H1 (cell line): Measurements from ENCODE around the gene MPV17. TPM values are rescaled to one million over a fixed set of nuclear protein-coding genes. Genes with fewer than 3 reads are reported as not detected.

ENCODE experiments used
- CTCF ChIA-PET: fragments of 300-600 bp; sonication (Branson Sonifier 250); formaldehyde crosslinking; loops from one replicate; lab custom pipeline; 2021; ENCODE audit not compliant: partially characterized antibody; lab: Charles Lee
- POLR2A ChIA-PET: fragments of 300-600 bp; sonication (Branson Sonifier 250); formaldehyde crosslinking; loops from one replicate; lab custom pipeline; 2021; ENCODE audit warnings: inconsistent platforms; ENCODE audit not compliant: partially characterized antibody; lab: Charles Lee
- DNase-seq, 2 experiments: peaks; one replicate each; pipeline versions ENCODE4 v3.0.0 to v3.0.0-alpha.2; 2010 to 2022; ENCODE audit warnings: low spot score in 2 of 2, low read depth in 1 of 2, mixed read lengths in 1 of 2
- FAIRE-seq: peaks from 2 replicates; lab custom pipeline; 2011; peaks lifted over from hg19 to GRCh38; lab: Jason Lieb, UNC
- H2AFZ ChIP-seq: 2 replicates; pipeline ENCODE4 v1.8.1; 2012; ENCODE audit warnings: low read length, inconsistent platforms
- H2AK5ac ChIP-seq: 2 replicates; pipeline ENCODE4 v1.6.1; 2013; ENCODE audit warnings: low read depth, low read length
- H2BK120ac ChIP-seq: replicated peaks from 2 replicates; pipeline ENCODE3; 2013; ENCODE audit warnings: low read depth, low read length, inconsistent platforms
- H2BK12ac ChIP-seq: 2 replicates; pipeline ENCODE4 v1.6.1; 2013; ENCODE audit warnings: low read depth, low read length
- H2BK15ac ChIP-seq: 2 replicates; pipeline ENCODE4 v1.6.1; 2013; ENCODE audit warnings: low read length
- H2BK20ac ChIP-seq: 2 replicates; pipeline ENCODE4 v1.6.1; 2013; ENCODE audit warnings: low read length
- H2BK5ac ChIP-seq: 2 replicates; pipeline ENCODE4 v1.6.1; 2013; ENCODE audit warnings: low read depth, low read length
- H3K14ac ChIP-seq: 2 replicates; pipeline ENCODE4 v1.6.1; 2013; ENCODE audit warnings: inconsistent platforms; ENCODE audit not compliant: insufficient read length
- H3K18ac ChIP-seq: 2 replicates; pipeline ENCODE4 v1.6.1; 2013; ENCODE audit warnings: low read length; ENCODE audit errors: extremely low read depth
- H3K23ac ChIP-seq: 2 replicates; pipeline ENCODE4 v1.6.1; 2013; ENCODE audit warnings: inconsistent platforms; ENCODE audit not compliant: insufficient read length
- H3K23me2 ChIP-seq: 2 replicates; pipeline ENCODE4 v1.6.1; 2013; ENCODE audit warnings: low read depth, low read length
- H3K27ac ChIP-seq: 2 replicates; pipeline ENCODE4 v1.6.1; 2011; ENCODE audit warnings: low read depth, low read length, inconsistent platforms
- H3K27me3 ChIP-seq, 4 experiments: replicated peaks in 1 of 4; 1 replicate in 1 of 4; 2 replicates in 3 of 4; pipeline versions ENCODE4 v1.6.1 to v1.8.1; 2011 to 2013; ENCODE audit warnings: low read length in 3 of 4, mild to moderate bottlenecking in 3 of 4, inconsistent platforms in 2 of 4, mixed read lengths in 2 of 4, moderate library complexity in 1 of 4; ENCODE audit not compliant: control insufficient read depth in 3 of 4, insufficient read depth in 3 of 4; ENCODE audit errors: extremely low read depth in 1 of 4
- H3K36me3 ChIP-seq, 4 experiments: 2 replicates each; pipeline versions ENCODE4 v1.6.1 to v1.8.1; 2011 to 2013; ENCODE audit warnings: mild to moderate bottlenecking in 4 of 4, low read length in 3 of 4, moderate library complexity in 2 of 4, control low read depth in 1 of 4, inconsistent platforms in 1 of 4; ENCODE audit not compliant: insufficient read depth in 4 of 4, control insufficient read depth in 2 of 4
- H3K4ac ChIP-seq: replicated peaks from 2 replicates; pipeline ENCODE3; 2013; ENCODE audit warnings: low read length, low read depth, mixed read lengths, inconsistent platforms; ENCODE audit not compliant: insufficient read length
- H3K4me1 ChIP-seq, 4 experiments: replicated peaks in 1 of 4; 1 replicate in 1 of 4; 2 replicates in 3 of 4; pipeline versions ENCODE4 v1.6.1 to v1.8.1; 2011 to 2013; ENCODE audit warnings: low read length in 3 of 4, inconsistent platforms in 2 of 4, mixed read lengths in 1 of 4; ENCODE audit not compliant: insufficient read depth in 4 of 4, control insufficient read depth in 3 of 4
- H3K4me2 ChIP-seq, 2 experiments: 2 replicates each; pipeline versions ENCODE4 v1.6.1 to v1.8.1; 2011 to 2013; ENCODE audit warnings: low read depth in 2 of 2, low read length in 2 of 2, control low read depth in 1 of 2, inconsistent platforms in 1 of 2, mild to moderate bottlenecking in 1 of 2; ENCODE audit not compliant: insufficient read depth in 1 of 2
- H3K4me3 ChIP-seq, 4 experiments: fragments of 200-600, 300-600 bp in 1 of 4; sonication (generic), shearing (Covaris generic), sonication (Bioruptor Twin) in 1 of 4; 2 replicates each; pipeline versions ENCODE4 v1.5.1 to v1.8.1; 2011 to 2016; ENCODE audit warnings: low read length in 4 of 4, low read depth in 3 of 4, control low read depth in 2 of 4, inconsistent platforms in 2 of 4, mild to moderate bottlenecking in 2 of 4, mixed read lengths in 1 of 4, moderate library complexity in 1 of 4; ENCODE audit not compliant: insufficient read depth in 2 of 4; ENCODE audit errors: extremely low read depth in 1 of 4
- H3K56ac ChIP-seq: replicated peaks from 2 replicates; pipeline ENCODE3; 2013; ENCODE audit warnings: low read depth, mild to moderate bottlenecking, mixed read lengths, low read length, inconsistent platforms; ENCODE audit not compliant: insufficient read length
- H3K79me1 ChIP-seq: 2 replicates; pipeline ENCODE4 v1.6.1; 2013; ENCODE audit warnings: low read depth, low read length, control low read depth
- H3K79me2 ChIP-seq, 2 experiments: 2 replicates each; pipeline versions ENCODE4 v1.6.1 to v1.8.1; 2012 to 2013; ENCODE audit warnings: low read length in 2 of 2, mild to moderate bottlenecking in 2 of 2, inconsistent platforms in 1 of 2; ENCODE audit not compliant: insufficient read depth in 2 of 2, control insufficient read depth in 1 of 2
- H3K9ac ChIP-seq, 4 experiments: replicated peaks in 1 of 4; 1 replicate in 1 of 4; 2 replicates in 3 of 4; pipeline versions ENCODE4 v1.6.1 to v1.8.1; 2011 to 2013; ENCODE audit warnings: low read depth in 3 of 4, low read length in 3 of 4, control low read depth in 2 of 4, mild to moderate bottlenecking in 2 of 4, moderate library complexity in 2 of 4, inconsistent platforms in 1 of 4; ENCODE audit errors: extremely low read depth in 1 of 4
- H3K9me3 ChIP-seq, 2 experiments: 2 replicates each; pipeline versions ENCODE4 v1.6.1 to v1.8.1; 2012 to 2013; ENCODE audit warnings: mild to moderate bottlenecking in 2 of 2, moderate library complexity in 2 of 2, control low read depth in 1 of 2, inconsistent platforms in 1 of 2, low read depth in 1 of 2, low read length in 1 of 2, mixed read lengths in 1 of 2; ENCODE audit not compliant: insufficient read depth in 2 of 2
- H4K20me1 ChIP-seq, 2 experiments: replicated peaks in 1 of 2; 2 replicates each; pipeline versions ENCODE3 to v1.8.1; 2011 to 2013; ENCODE audit warnings: inconsistent platforms in 2 of 2, low read length in 2 of 2, mild to moderate bottlenecking in 1 of 2; ENCODE audit not compliant: insufficient read depth in 2 of 2, control insufficient read depth in 1 of 2
- H4K5ac ChIP-seq: 2 replicates; pipeline ENCODE4 v1.6.1; 2013; ENCODE audit warnings: low read length, low read depth, mixed read lengths, inconsistent platforms; ENCODE audit not compliant: insufficient read length
- H4K8ac ChIP-seq: 2 replicates; pipeline ENCODE4 v1.8.0; 2013; ENCODE audit warnings: mild to moderate bottlenecking, moderate library complexity, low read length, inconsistent platforms; ENCODE audit not compliant: insufficient read depth; ENCODE audit errors: extremely low read depth
- H4K91ac ChIP-seq: replicated peaks from 2 replicates; pipeline ENCODE3; 2013; ENCODE audit warnings: low read length, mixed read lengths, inconsistent platforms; ENCODE audit not compliant: insufficient read length
- ASH2L ChIP-seq: fragments of 200-600, 300-600 bp; sonication (generic); IDR thresholded peaks from one replicate; pipeline ENCODE4 v1.7.1; 2017; ENCODE audit warnings: low read length
- BCL11A ChIP-seq, 2 experiments: IDR thresholded peaks; one replicate each; pipeline ENCODE4 v1.6.1; 2011; ENCODE audit warnings: low read depth in 2 of 2, low read length in 2 of 2, mild to moderate bottlenecking in 2 of 2
- BRCA1 ChIP-seq: IDR thresholded peaks from 2 replicates; pipeline ENCODE4 v1.6.1; 2012; ENCODE audit warnings: low read depth, low read length, improper control_type of control experiment
- JUN ChIP-seq: IDR thresholded peaks from 2 replicates; pipeline ENCODE4 v1.6.1; 2011; ENCODE audit warnings: low read depth, mild to moderate bottlenecking, improper control_type of control experiment, low read length
- NRF1 ChIP-seq: IDR thresholded peaks from 2 replicates; pipeline ENCODE4 v1.6.1; 2011; ENCODE audit warnings: mild to moderate bottlenecking, low read depth, low read length, improper control_type of control experiment
- SIN3A ChIP-seq, 2 experiments: IDR thresholded peaks in 1 of 2; conservative IDR thresholded peaks in 1 of 2; 2 replicates each; pipeline ENCODE4 v1.6.1; 2011 to 2012; ENCODE audit warnings: low read length in 2 of 2, improper control_type of control experiment in 1 of 2, low read depth in 1 of 2, mild to moderate bottlenecking in 1 of 2
- TAF7 ChIP-seq: optimal IDR thresholded peaks from 2 replicates; pipeline ENCODE3; 2011; ENCODE audit warnings: low read depth, mild to moderate bottlenecking, inconsistent platforms, low read length, moderate library complexity, borderline replicate concordance
- TEAD4 ChIP-seq: IDR thresholded peaks from 2 replicates; pipeline ENCODE4 v1.6.1; 2012; ENCODE audit warnings: low read depth, low read length, inconsistent platforms, mixed read lengths
- USF2 ChIP-seq: IDR thresholded peaks from 2 replicates; pipeline ENCODE4 v1.6.1; 2011; ENCODE audit warnings: low read length, improper control_type of control experiment
- WGBS, 2 experiments: shearing (Covaris generic) in 1 of 2; methylation state at CpG; one replicate each; pipeline versions ENCODE4 v1.1.6 to v1.1.7; 2013 to 2015; ENCODE audit warnings: low lambda C conversion rate in 2 of 2, mixed read lengths in 2 of 2, inconsistent platforms in 1 of 2, low coverage in 1 of 2, missing lambda C conversion rate in 1 of 2; ENCODE audit not compliant: insufficient replicate concordance in 2 of 2, insufficient coverage in 1 of 2, insufficient read length in 1 of 2; ENCODE audit errors: extremely low coverage in 1 of 2, missing lambda C conversion rate in 1 of 2; 5-methylcytosine and 5-hydroxymethylcytosine counted together
- polyA plus RNA-seq, 7 experiments: library from polyadenylated mRNA; depleted of rRNA in 3 of 7; stranded (reverse) in 5 of 7; unstranded in 2 of 7; fragments of >200 nt in 5 of 7; fragments of 200-250 nt in 2 of 7; gene quantifications; 1 replicate in 5 of 7; 2 replicates in 1 of 7; 4 replicates in 1 of 7; pipeline versions ENCODE4 v1.2.1 to v1.2.3, GENCODE V29; 2011 to 2013; ENCODE audit warnings: missing spikeins in 2 of 7, mixed read lengths in 2 of 7
- total RNA-seq: library from RNA; stranded (reverse); fragmentation: NEBNext Ultra II Directional; extraction: Animal tissue kit (Norgen Biotek cat#: 25700); gene quantifications from 2 replicates; pipeline ENCODE4 v1.2.1, GENCODE V29; 2021
- TF ChIP-seq, protein P1 (sequence below): IDR thresholded peaks from 2 replicates; pipeline ENCODE4 v1.6.1; 2012; ENCODE audit warnings: inconsistent platforms

The MPV17 gene
- total and polyA plus RNA-seq, 2 of the 8 experiments (the other 6 are each of a cell fraction or from before 2014, with no cell fraction given) = 45.2 to 181 TPM

DNA sequence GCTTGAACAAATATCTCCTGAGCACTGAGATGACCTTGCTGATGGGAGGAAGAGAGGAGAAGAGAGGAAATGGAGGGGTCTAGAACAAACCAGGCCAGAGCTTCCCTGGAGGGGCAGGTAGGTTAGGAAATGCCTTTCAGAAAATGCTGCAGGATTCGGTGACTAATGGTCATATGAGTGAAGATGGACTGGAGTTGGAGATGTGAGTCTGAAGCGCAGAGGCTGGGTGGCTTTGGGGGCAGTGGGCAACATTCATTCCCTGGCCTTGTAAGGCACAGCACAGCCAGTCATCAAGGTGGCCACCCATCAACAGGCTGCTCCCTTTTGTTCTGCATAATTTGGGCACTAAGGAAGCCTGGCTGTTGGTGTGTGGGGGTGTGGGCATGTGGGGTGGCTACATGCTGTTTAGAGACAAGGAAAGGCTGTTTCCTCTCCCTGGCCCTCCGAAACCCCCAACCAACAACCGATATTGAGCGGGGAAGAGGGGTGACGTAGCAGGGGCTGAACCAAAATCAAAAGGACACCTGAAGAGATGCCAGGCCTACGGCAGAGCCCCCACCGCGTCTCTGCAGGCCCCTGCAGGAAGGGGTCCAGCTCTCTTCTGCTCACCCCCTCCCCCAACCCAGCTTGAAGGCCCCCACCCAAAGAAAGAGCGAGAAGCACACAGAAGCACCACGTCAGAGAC lies 61.5 kb downstream of the MPV17 start:
- Histone ChIP-seq H3K79me1 (no peaks in the 10 kb centered on the region), H3K4ac (no peak overlapping the region), H3K23ac (no peak overlapping the region), H3K9ac (peak overlapping the region in 3 of 4 experiments; percentile 1 to 8 (median 4); a peak in 1 of 7 replicates), H4K8ac (no peak overlapping the region), H3K14ac (no peak overlapping the region), H3K27ac (no peak overlapping the region), H3K23me2 (peaks cover 19% of the 10 kb centered on the region; the same call in 1 of the 2 replicates), H4K5ac (no peak overlapping the region), H4K91ac (no peak overlapping the region), H2AK5ac (0 out of 2 replicates have a peak overlapping the region, but pooled peaks have one; percentile 0), H2BK120ac (no peak overlapping the region), H2BK15ac (no peak overlapping the region), H3K4me3 (peak overlapping the region; percentile 60 to 85 (median 63)), H3K79me2 (peaks cover 0 to 2% of the 10 kb centered on the region in 2 experiments; a peak in 1 of 4 replicates), H3K4me2 (peak overlapping the region; percentile 88 to 99), H3K56ac (no peak overlapping the region), H2AFZ (no peak overlapping the region), H3K18ac (peak overlapping the region; percentile 15; the same call in 1 of the 2 replicates), H4K20me1 (peaks cover 0 to 11% of the 10 kb centered on the region in 2 experiments), H3K36me3 (no peaks in the 10 kb centered on the region), H3K4me1 (peaks cover 3 to 19% (median 14%) of the 10 kb centered on the region in 4 experiments), H2BK12ac (0 out of 2 replicates have a peak overlapping the region, but pooled peaks have one; percentile 79), H3K27me3 (peaks cover 39 to 66% (median 58%) of the 10 kb centered on the region in 4 experiments), H2BK5ac (no peak overlapping the region), H2BK20ac (no peak overlapping the region), H3K9me3 (no peaks in the 10 kb centered on the region)
- ChIA-PET POLR2A (interaction anchor here (0.7 to 8.2 kb wide), 6 partner anchors 9 to 52 kb away, joined by 3 to 71 read pairs (median 4); partner anchors contain the start of genes CAD, DNAJC5G and TRIM54), CTCF (interaction anchor here (0.9 to 14.1 kb wide), 3 partner anchors 10 to 19 kb away, joined by 3 to 288 read pairs (median 5); partner anchors contain the start of genes DNAJC5G and TRIM54)
- WGBS, 2 experiments = 37% methylated on average over 10 of the region's 11 CpGs; no CpG with 5 or more reads in 1 of the 2 experiments
- DNase-seq (no peak), FAIRE-seq (no peak)
- TF ChIP-seq BCL11A (IDR thresholded peaks at IDR 0.05; ENCODE audit: low read depth in 2 of 2, low read length in 2 of 2) = no peak
- TF ChIP-seq BRCA1 = no peak
- no peak for TF ChIP-seq NRF1
- no peak for TF ChIP-seq USF2
- TF ChIP-seq TAF7 = no peak
- TF ChIP-seq TEAD4 = no peak
- no peak for TF ChIP-seq SIN3A (conservative IDR thresholded peaks at IDR 0.05 in 1 of 2, IDR thresholded peaks at IDR 0.05 in 1 of 2; ENCODE audit: low read depth in 1 of 2, low read length in 2 of 2)
- TF ChIP-seq JUN = no peak
- no peak for TF ChIP-seq ASH2L
- TF ChIP-seq, protein P1, sequence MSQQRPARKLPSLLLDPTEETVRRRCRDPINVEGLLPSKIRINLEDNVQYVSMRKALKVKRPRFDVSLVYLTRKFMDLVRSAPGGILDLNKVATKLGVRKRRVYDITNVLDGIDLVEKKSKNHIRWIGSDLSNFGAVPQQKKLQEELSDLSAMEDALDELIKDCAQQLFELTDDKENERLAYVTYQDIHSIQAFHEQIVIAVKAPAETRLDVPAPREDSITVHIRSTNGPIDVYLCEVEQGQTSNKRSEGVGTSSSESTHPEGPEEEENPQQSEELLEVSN = no peak
